Left kidney (tissue), 2 donors: ENCODE measurements around the gene CELA2B. TPM values are rescaled to one million over a fixed set of nuclear protein-coding genes. Genes with fewer than 3 reads are reported as not detected.

Experiments
- DNase-seq: peaks from one replicate; pipeline ENCODE4 v3.0.0-alpha.2; 2013
- polyA plus RNA-seq: library from polyadenylated mRNA; unstranded; fragments of 120-200 nt; gene quantifications from one replicate; pipeline ENCODE4 v1.2.1, GENCODE V29; 2013; ENCODE audit not compliant: insufficient read length

Gene CELA2B
- polyA plus RNA-seq, 1 donor: 0.43 TPM

DNA sequence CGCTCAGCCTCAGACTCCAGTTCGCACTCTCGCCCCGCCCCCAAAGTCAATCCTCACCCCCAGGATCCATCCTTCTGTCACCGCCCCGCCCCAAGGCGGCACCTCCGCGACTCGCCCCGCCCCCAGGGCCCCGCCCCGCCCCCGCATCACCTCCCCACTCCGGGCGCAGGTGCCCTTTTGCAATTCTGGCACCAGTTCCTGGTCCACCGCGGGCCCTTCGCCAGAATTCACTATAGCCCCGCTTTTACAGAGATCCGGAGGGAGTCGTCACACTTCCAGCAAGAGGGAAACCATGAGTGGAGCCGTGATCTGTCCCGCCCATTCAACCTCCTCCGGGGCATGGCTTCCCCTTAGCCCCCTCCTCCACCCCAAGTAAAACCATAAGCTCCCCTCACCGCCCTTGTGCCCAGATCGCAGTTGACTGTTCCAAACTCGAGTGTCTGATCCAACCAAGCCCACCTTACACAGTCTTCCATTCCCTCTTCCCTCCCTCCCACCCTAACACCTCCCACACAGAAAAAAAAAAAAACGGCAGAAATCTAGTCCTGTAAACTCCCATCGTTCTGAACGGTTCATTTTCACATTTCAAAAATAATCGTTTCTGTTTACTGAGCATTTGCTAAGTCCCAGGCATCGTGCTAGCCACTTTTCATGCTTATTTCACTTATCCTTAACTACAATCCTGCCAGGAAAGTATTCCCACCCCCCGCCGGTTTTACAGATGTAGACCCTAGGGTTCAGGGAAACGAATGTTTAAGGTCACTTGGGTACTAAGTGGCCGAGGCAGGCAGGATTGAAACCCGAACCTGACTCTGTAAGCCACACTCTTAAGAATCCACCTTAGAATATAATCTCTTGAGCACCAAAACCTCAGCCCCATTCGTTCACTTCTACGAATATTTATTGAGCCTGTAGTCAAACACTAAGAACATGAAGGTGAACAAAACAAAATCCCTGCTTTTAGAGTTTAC, 49.4 kb downstream of the CELA2B start:
- no peak for DNase-seq

DNA sequence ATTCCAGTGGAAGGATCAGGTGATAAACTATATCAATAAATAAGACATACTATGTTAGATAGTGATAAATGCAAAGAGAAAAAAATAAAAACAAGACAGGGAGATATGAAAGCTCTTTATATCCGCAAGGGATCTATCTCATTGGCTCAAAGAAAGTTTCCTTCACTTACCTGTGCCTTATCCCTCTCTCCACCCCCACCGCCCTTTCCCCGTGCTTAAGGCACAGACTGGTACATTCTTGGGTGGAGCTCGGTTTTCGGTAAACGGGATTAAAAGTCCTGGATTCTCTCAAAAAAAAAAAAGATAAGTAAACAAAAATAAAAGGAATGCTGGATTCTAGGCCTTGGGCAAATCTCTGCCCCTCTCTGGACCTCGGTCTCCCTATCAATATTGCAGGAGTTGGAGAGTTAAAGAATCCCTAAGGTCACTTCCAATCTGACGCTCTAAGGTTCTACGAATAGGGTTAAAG, 50.2 kb downstream of the CELA2B start:
- DNase-seq: no peak

GRCh38 chr1:15526490-15527339, 50.8 kb downstream of the CELA2B start, which contains the start of gene DNAJC16:
DNAJC16 (plus strand) TSS chr1:15526848; CDS start chr1:15529106, 2,258 bp downstream.
- peak; percentile 100 for DNase-seq

DNA sequence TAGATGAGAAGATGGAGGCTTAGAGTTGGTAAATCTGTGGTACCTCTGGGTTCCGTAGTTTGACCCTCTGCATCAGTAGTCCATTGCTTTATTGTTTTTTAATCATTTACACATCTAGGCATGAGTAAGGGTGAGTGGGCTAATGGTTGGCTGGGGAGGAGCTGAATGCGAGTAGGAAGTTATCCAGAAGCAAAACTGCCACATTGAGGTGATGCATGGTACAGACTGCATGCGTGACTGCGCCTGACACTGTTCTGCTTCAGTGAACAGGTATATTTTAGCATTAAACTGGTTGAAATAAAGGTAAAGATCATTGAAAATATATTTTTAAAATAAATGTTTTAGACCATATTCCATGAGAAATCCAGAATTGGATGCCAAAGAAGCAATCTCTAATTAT, 55.1 kb downstream of the CELA2B start:
- no peak for DNase-seq

DNA sequence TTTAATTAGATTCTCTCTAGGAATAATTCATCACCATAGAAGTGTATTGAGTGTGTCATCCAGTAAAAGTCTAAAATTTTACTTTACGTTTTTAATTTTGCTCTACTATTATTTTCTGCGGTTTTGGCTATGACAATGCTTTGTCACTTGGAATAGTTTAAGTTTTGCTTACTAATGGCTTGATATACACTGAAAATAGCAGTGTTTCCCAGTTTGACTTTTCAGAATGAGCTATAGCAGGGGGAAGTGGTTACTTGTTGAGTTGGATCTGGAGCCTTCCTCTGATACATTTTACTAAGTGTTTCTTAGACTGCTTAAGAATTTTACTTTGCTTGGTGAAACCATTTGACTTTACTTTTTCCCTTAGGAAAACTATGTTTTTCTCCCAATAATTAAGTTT, 55.8 kb downstream of the CELA2B start:
- DNase-seq: no peak

DNA sequence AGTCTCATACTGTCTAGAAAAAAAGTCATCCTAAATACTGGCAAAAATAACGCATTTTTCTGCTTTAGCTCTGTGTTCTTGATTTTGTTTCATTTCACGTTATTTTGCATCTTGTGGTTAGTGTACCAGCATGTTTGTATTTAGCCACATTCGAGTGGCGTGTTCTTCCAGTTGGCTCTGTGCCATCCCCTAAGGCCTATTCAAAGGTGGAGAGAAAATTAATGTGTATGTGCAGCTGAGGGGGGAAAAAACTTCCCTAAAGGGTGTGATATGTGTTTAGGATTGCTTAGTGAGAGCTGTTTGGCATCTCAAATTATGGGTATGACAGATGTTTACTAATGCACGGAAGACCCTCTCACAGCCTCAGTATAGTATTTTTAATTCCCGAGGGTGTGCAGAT, 62.9 kb downstream of the CELA2B start:
- DNase-seq: no peak

- no peak for DNase-seq
Measured at GRCh38 chr1:15540186-15540585, 64.3 kb downstream of the CELA2B start.

Other genes with a start within 250 kb of the CELA2B start
- gene FHAD1, start 228.9 kb upstream of the CELA2B start, polyA plus RNA-seq: 3.7 TPM
- 9.2 TPM for gene EFHD2, start 66.2 kb upstream of the CELA2B start, polyA plus RNA-seq
- 0.22 TPM for gene CTRC, start 37.7 kb upstream of the CELA2B start, polyA plus RNA-seq
- gene CELA2A, start 19.4 kb upstream of the CELA2B start, polyA plus RNA-seq: 0.70 TPM
- gene CASP9, start 48.1 kb downstream of the CELA2B start, polyA plus RNA-seq: 31.0 TPM
- 36.6 TPM for gene DNAJC16, start 50.7 kb downstream of the CELA2B start, polyA plus RNA-seq
- 35.3 TPM for gene AGMAT, start 108.9 kb downstream of the CELA2B start, polyA plus RNA-seq
- gene DDI2, start 141.4 kb downstream of the CELA2B start, polyA plus RNA-seq: 28.1 TPM
- gene PLEKHM2, start 208.2 kb downstream of the CELA2B start, polyA plus RNA-seq: 41.7 TPM